IPS DF 4.7 (cell line): ENCODE measurements around the gene FARS2.

Source experiments
- DNase-seq: peaks from one replicate; pipeline ENCODE4 v3.0.0-alpha.2; 2013; ENCODE audit warnings: low spot score; ENCODE audit errors: extremely low read depth

FARS2 gene

GRCh38 chr6:5567352-5567751 lies 306.0 kb downstream of the FARS2 start:
- DNase-seq, result no peak

GRCh38 chr6:5567890-5568289 lies 306.6 kb downstream of the FARS2 start:
- DNase-seq, result no peak

GRCh38 chr6:5569491-5569890 lies 308.2 kb downstream of the FARS2 start:
- DNase-seq, result no peak

GRCh38 chr6:5570641-5571040 lies 309.3 kb downstream of the FARS2 start:
- no peak for DNase-seq

GRCh38 chr6:5580736-5581581 lies 319.6 kb downstream of the FARS2 start:
- no peak for DNase-seq

- DNase-seq, result no peak
These were observed 321.4 kb downstream of the FARS2 start for GRCh38 chr6:5582762-5583161.

GRCh38 chr6:5583528-5583927 lies 322.2 kb downstream of the FARS2 start:
- no peak for DNase-seq

GRCh38 chr6:5584078-5584482 lies 322.8 kb downstream of the FARS2 start:
- no peak for DNase-seq

GRCh38 chr6:5587648-5588047 lies 326.3 kb downstream of the FARS2 start:
- DNase-seq, result no peak

GRCh38 chr6:5589422-5590141 lies 328.3 kb downstream of the FARS2 start:
- DNase-seq, result no peak

GRCh38 chr6:5590187-5590586 lies 328.9 kb downstream of the FARS2 start:
- no peak for DNase-seq

- no peak for DNase-seq
These were observed 331.7 kb downstream of the FARS2 start for GRCh38 chr6:5592886-5593519.

- no peak for DNase-seq
These were observed 333.9 kb downstream of the FARS2 start for GRCh38 chr6:5595184-5595583.

- DNase-seq, result no peak
These were observed 336.1 kb downstream of the FARS2 start for GRCh38 chr6:5597413-5597812.

GRCh38 chr6:5598123-5598522 lies 336.8 kb downstream of the FARS2 start:
- no peak for DNase-seq

- DNase-seq, result no peak
These were observed 337.8 kb downstream of the FARS2 start for GRCh38 chr6:5599127-5599526.

GRCh38 chr6:5605937-5606336 lies 344.6 kb downstream of the FARS2 start:
- DNase-seq, result no peak

- no peak for DNase-seq
These were observed 345.2 kb downstream of the FARS2 start for GRCh38 chr6:5606546-5606945.

GRCh38 chr6:5610640-5611039 lies 349.3 kb downstream of the FARS2 start:
- DNase-seq, result no peak

GRCh38 chr6:5617179-5617578 lies 355.9 kb downstream of the FARS2 start:
- no peak for DNase-seq

- DNase-seq, result no peak
These were observed 357.9 kb downstream of the FARS2 start for GRCh38 chr6:5619249-5619648.

- no peak for DNase-seq
These were observed 361.1 kb downstream of the FARS2 start for GRCh38 chr6:5622276-5623005.
